Activated naive CD4-positive, alpha-beta T cell treated with anti-CD3 and anti-CD28 coated beads, Interleukin-2, amount 50 U/mL, for 24 hours (primary cell): ENCODE results near the gene CDC42BPB.
A peak's percentile ranks its signal among the peaks of the same experiment; 100 is the strongest.
"Not testable (repeated sequence)": the region's sequence is repeated elsewhere in the genome, so short reads cannot be mapped to it uniquely, and the experiment has no call there.

Experiments used
- H3K27ac Mint-ChIP-seq: one replicate; pipeline ENCODE4 v1.8.0; 2021; ENCODE audit warnings: mild to moderate bottlenecking, mixed read lengths
- H3K27me3 Mint-ChIP-seq: one replicate; pipeline ENCODE4 v1.8.0; 2021; ENCODE audit warnings: mixed read lengths
- H3K36me3 Mint-ChIP-seq: one replicate; pipeline ENCODE4 v1.8.0; 2021; ENCODE audit warnings: mixed read lengths
- H3K4me1 Mint-ChIP-seq: one replicate; pipeline ENCODE4 v1.8.0; 2021; ENCODE audit warnings: mixed read lengths
- H3K4me3 Mint-ChIP-seq: one replicate; pipeline ENCODE4 v1.8.0; 2021; ENCODE audit warnings: mild to moderate bottlenecking, mixed read lengths
- H3K9me3 Mint-ChIP-seq: one replicate; pipeline ENCODE4 v1.8.0; 2021; ENCODE audit warnings: mixed read lengths

CDC42BPB gene

DNA sequence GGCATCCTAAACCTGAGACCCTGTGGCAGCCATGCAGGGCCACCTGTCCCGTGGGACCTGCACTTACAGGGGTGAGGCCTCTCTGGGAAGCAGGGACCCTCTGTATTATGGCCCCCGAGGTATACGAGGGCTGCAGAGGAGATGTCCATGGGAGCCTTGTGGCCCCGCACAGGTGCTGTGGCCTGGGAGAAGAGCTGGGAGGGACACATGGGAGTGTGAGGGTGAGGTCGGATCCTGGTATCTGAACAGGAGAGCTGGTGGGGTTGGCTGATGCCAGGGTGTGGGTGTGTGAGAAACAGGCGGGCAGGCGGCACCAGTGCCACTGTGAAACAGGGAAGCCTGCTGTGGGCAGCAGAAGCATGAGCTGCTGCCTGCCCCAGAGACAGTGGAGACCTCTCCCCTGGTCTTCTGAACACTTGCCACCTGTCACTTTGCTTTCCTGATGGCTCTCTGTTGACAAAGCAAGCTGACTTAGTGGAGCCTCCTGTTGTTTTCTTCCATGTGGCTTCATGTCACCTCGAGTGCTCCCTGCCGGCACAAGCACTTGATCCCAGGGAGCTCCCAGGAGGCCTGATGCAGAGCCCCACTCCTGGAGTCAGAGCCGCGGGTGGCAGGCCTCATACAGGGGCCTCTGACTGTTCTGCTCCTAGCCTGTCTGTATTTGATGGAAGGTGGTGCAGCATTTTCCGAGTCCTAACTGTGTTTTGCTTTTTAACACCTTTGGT, 154.7 kb downstream of the CDC42BPB start:
- Mint-ChIP-seq H3K4me1 (peaks cover 21% of the 10 kb centered on the region), H3K27me3 (no peaks in the 10 kb centered on the region), H3K36me3 (peaks cover 18% of the 10 kb centered on the region), H3K27ac (peak overlapping the region; percentile 80), H3K9me3 (no peaks in the 10 kb centered on the region), H3K4me3 (no peak overlapping the region)

DNA sequence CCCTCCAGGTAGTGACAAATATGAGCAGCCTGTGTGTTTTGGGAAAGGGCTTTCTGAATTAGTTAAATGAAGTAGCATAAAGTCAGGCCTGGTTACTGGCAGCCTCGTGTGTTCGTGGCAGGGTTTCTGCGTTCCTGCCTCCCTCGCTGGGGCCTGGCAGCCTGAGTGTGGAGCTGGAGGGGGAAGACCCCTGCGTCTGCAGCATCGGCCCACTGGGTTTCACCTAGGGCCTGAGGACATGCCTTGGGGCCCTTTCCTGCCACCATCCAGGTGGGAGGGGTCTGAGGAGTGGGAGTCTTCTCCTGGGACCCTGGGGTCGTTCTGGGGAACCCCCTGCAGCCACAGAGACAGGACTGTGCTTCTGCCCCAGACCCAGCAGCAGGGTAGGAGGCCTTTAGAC, 155.3 kb downstream of the CDC42BPB start:
- peaks cover 19% of the 10 kb centered on the region for H3K36me3 Mint-ChIP-seq
- H3K4me1 Mint-ChIP-seq, result peaks cover 22% of the 10 kb centered on the region
- no peak overlapping the region for H3K27ac Mint-ChIP-seq
- H3K27me3 Mint-ChIP-seq, result no peaks in the 10 kb centered on the region
- H3K4me3 Mint-ChIP-seq, result no peak overlapping the region
- H3K9me3 Mint-ChIP-seq, result no peaks in the 10 kb centered on the region

DNA sequence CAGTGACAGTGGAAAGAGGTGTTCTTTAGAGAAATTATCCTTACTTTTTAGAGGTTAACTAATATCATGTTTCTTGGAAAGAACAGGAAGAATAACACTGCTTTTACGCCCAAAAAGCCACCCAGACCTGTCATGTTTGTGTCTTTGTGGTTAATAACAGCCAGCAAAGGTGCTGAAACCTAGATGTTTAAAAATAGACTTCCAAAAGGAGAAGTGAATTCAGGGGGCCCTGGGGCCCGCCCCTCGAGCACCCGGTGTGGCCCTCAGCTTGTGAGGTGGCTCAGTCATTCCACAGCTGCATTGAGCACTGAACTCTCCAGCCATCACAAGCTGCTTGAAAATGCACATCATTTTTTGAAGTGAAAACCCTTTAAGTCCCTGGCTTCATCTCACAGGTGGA, 155.7 kb downstream of the CDC42BPB start:
- Mint-ChIP-seq H3K4me1 (peaks cover 22% of the 10 kb centered on the region), H3K27me3 (no peaks in the 10 kb centered on the region), H3K9me3 (no peaks in the 10 kb centered on the region), H3K4me3 (peak overlapping the region; percentile 67), H3K27ac (peak overlapping the region; percentile 74), H3K36me3 (peaks cover 19% of the 10 kb centered on the region)

DNA sequence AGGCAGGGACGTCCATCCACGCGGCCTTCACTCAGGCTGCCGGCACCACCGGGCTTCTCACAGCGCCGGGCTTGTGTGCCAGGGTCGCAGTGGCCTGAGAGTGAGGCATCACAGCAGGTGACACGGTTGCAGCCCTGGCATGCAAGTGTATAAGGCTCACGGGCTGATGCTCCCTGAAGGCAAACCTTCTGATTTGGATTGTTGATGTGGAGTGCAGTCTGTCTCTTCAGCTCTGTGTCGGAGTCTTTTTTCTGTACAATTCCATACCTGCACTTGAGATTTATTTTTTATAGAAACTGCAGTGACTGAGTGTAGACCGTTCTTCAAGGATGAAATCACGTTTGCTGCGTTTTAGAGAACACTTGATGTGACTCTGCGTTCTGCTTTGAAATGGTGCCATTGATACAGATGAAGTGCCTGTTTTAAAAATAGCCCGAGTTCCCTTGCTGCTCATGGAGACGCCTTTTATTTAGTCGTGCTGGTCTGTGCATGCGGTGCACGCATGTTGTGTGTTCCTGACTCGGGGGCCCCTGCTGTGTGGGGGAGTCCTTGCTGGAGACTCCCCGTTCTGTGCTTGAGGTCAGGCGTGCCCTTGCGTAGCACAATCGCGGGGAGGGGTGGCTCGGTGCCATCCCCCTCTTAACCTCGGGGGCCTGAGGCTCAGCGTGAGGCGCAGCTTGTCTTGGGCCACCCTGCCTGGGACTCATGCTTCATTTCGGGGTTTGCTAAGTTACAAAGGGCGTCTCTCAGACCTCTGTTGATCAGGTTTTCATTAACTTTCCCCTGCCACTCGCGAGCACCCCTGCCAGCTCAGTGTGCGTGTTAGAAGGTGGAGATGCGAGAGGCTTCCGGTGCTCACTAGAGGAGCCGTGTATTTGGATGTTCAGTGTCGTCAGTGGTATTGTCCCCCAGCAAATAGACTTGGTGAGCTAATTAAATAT, 156.4 kb downstream of the CDC42BPB start:
- Mint-ChIP-seq H3K27ac (peak overlapping the region; percentile 74), H3K9me3 (no peaks in the 10 kb centered on the region), H3K4me1 (peaks cover 22% of the 10 kb centered on the region), H3K36me3 (peaks cover 19% of the 10 kb centered on the region), H3K4me3 (peak overlapping the region; percentile 67), H3K27me3 (no peaks in the 10 kb centered on the region)

DNA sequence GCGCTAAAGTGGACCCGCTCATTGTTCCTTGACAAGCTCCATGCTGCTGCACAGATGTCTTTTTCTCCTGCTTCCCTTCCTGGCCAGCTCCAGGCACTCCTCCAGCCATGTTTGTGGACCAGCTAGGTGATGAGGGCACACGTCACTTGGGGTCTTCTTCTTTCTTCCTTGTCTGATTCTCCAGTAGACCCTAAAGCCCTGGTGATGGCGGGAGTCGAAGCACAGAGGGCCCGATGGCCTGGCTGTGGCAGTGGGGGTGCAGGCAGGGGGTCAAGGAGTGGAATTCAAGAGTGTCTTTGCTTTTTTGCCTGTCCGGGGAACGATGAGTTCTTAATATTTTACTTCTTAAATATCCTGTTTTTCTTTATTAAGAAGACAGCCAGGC, 157.8 kb downstream of the CDC42BPB start:
- Mint-ChIP-seq H3K4me1 (peaks cover 22% of the 10 kb centered on the region), H3K36me3 (peaks cover 14% of the 10 kb centered on the region), H3K27ac (no peak overlapping the region), H3K27me3 (no peaks in the 10 kb centered on the region), H3K9me3 (no peaks in the 10 kb centered on the region), H3K4me3 (no peak overlapping the region)

DNA sequence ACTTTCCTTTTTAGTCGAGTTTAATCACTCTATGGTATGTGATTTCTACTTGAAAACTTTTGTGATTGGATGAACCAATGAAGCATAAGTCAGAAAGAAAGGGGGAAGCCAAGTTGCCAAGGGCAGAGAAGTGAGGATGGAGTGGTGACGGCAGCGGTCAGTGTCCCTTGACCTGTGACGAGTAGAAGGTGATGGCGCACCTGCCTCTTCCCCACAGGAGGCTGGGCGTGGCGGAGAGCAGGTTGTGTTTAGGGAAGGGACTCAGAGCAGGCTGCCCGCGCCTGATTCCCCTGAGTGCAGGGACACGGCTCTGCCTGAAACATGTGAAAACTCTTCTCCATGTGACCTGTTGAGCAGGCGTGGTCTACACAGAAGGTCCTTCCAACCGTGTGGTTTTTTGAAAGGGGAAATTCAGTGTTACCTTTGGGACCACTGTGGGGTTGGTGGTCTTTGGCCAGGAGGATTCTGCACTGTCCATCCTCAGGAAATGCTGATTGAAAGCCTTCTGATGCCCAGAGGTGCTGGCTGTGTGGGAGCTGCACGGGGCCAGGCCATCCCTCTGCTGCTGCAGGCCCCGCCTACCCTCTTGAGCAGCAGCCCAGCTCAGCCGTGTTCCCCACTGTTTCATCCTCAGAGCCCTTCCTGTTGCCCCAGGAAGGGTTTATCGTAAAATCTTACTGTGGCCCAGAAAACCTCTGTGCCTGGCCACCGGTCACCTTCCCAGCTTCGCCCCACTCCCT, 158.4 kb downstream of the CDC42BPB start:
- Mint-ChIP-seq H3K27ac (peak overlapping the region; percentile 52), H3K36me3 (peaks cover 14% of the 10 kb centered on the region), H3K4me1 (peaks cover 22% of the 10 kb centered on the region), H3K4me3 (no peak overlapping the region), H3K9me3 (no peaks in the 10 kb centered on the region), H3K27me3 (no peaks in the 10 kb centered on the region)

DNA sequence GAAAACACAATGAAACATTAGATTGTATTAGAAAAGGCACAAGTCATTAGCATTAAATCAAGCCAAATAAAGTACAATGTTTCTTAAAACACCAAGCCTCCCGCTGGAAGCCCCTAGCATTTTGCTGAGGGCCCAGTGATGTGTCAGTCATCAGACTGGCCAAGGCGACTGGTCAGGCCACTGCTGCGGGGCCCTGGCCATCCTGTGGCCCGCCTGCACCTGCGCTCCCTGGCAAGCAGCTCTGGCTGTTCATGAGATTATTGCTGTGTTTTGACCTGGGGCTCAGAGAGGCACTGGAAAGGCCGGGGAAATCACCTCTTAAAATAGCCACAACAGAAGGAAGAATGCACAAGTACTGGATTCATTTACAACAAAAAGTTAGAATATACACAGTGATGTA, 159.1 kb downstream of the CDC42BPB start:
- Mint-ChIP-seq H3K4me3 (no peak overlapping the region), H3K9me3 (no peaks in the 10 kb centered on the region), H3K27me3 (no peaks in the 10 kb centered on the region)

DNA sequence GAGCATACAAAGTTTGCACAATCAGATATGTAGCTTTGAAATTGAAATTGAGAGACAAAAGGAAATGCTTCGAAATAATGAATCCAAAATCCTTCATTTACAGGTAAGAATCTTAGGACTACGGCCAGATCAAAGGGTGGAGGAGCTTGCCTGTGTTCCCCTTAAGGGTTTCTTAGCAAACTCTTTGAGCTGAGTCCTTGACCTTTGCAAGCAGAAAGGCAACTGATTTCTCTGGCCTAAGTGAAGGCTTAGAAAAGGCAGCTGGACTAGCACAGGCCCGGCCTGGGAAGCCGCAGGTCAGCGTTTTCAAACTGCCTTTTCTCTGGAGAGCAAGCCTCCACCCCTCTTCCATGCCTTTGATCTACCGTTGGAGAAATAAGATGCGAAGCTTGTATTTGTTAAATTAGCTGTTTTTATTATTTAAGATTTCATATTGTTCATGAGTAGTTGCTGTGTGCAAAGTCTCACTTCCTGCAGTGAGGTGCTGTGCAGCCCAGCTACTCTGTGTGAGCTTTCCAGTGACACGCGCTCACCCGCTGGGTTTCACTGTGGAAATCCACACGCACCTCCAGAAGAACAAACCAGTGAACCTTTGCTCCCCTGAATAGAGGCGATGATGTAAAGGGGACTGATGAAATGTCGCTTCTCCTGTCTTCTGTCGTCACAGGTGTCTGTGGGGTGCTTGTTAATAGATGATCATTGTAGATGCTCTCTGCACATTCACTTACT, 159.9 kb downstream of the CDC42BPB start:
- H3K27ac Mint-ChIP-seq, result no peak overlapping the region
- peaks cover 15% of the 10 kb centered on the region for H3K36me3 Mint-ChIP-seq
- no peaks in the 10 kb centered on the region for H3K9me3 Mint-ChIP-seq
- H3K27me3 Mint-ChIP-seq, result no peaks in the 10 kb centered on the region
- no peak overlapping the region for H3K4me3 Mint-ChIP-seq
- H3K4me1 Mint-ChIP-seq, result peaks cover 22% of the 10 kb centered on the region

More for the DNA sequence above, 159.1 kb downstream of the CDC42BPB start:
- H3K27ac Mint-ChIP-seq, result no peak overlapping the region
- H3K4me1 Mint-ChIP-seq, result peaks cover 22% of the 10 kb centered on the region
- peaks cover 14% of the 10 kb centered on the region for H3K36me3 Mint-ChIP-seq

DNA sequence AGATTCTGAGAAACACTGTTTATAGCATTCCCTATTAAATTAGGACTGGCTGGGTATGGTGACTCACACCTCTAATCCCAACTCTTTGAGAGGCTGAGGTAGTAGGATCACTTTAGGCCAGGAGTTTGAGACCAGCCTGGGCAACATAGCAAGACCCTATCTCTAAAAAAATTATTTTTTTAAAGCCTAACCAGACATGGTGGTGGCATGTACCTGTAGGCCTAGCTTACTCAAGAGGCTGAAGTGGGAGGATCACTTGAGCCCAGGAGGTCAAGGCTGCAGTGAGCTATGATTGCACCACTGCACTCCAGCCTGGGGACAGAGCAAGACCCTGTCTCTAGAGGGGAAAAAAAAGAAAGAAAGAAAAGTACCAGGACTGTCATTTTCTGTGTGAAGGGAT, 160.6 kb downstream of the CDC42BPB start:
- not testable (repeated sequence) for H3K4me3 Mint-ChIP-seq, H3K27me3 Mint-ChIP-seq, H3K27ac Mint-ChIP-seq, H3K9me3 Mint-ChIP-seq
- H3K36me3 Mint-ChIP-seq, result peaks cover 15% of the 10 kb centered on the region
- H3K4me1 Mint-ChIP-seq, result peaks cover 22% of the 10 kb centered on the region

DNA sequence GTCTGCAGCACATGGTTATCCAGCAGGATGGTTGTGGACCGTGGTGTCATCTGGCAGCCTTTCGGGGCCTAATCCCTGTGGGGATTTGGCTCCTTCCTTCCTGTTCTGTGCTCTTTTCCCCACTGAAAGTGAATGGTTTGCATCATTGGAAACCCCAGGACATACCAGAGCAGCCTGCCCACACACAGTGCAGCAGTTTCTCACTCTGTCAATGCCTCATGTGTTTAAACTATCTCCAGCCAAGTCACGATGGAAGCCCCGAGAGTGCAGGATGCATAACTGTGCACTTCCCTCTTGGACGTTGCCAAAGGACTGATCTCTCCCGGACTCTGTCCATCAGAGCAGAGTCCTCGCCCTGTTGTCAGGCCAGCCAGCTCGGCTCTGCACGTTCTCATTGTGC, 163.9 kb downstream of the CDC42BPB start:
- peak overlapping the region; percentile 41 for H3K27ac Mint-ChIP-seq
- H3K27me3 Mint-ChIP-seq, result no peaks in the 10 kb centered on the region
- H3K4me1 Mint-ChIP-seq, result peaks cover 4% of the 10 kb centered on the region
- H3K9me3 Mint-ChIP-seq, result no peaks in the 10 kb centered on the region
- H3K4me3 Mint-ChIP-seq, result no peak overlapping the region
- H3K36me3 Mint-ChIP-seq, result peaks cover 11% of the 10 kb centered on the region

DNA sequence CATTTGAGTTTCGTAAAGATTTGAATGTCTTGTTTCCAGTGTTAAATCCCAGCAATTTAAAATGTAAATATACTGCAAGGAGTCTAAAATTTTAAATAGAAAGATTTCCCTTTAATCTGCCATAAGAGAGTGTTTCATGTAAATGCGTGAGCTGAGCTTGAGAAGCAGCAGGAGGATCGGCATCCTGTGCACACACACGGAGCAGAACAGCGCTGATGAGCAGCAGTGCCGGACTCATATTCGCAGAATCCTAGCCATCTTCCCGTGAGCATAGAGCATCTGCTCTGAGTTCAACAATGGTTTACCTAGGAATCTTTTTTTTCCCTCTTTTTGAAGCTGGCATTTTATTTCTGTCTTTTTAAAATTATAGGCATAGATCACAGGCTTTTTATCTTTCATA, 164.7 kb downstream of the CDC42BPB start:
- no peak overlapping the region for H3K4me3 Mint-ChIP-seq
- H3K27ac Mint-ChIP-seq, result peak overlapping the region; percentile 18
- H3K27me3 Mint-ChIP-seq, result no peaks in the 10 kb centered on the region
- H3K36me3 Mint-ChIP-seq, result peaks cover 8% of the 10 kb centered on the region
- no peaks in the 10 kb centered on the region for H3K9me3 Mint-ChIP-seq
- H3K4me1 Mint-ChIP-seq, result peaks cover under 1% of the 10 kb centered on the region

DNA sequence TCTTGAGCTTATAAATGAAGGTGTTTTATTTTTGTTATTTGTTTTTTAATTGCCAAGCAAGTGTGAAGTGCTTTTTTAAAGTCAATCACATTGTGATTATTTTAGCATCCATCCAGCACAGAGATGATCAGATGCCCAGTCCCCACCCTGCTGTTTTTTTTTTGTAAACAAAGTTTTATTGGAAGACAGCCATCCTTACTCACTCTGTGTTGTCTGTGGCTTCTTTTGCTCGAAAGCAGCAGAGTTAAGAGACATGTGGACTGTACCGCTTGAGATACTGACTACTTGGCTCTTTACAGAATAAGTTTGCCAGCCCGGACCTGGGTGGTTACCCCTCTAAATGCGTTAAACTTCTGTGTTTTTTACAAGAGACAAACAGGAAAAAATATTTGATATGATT, 165.8 kb downstream of the CDC42BPB start:
- H3K9me3 Mint-ChIP-seq, result no peaks in the 10 kb centered on the region
- no peaks in the 10 kb centered on the region for H3K27me3 Mint-ChIP-seq
- no peak overlapping the region for H3K27ac Mint-ChIP-seq
- H3K4me1 Mint-ChIP-seq, result no peaks in the 10 kb centered on the region
- H3K36me3 Mint-ChIP-seq, result peaks cover 7% of the 10 kb centered on the region
- no peak overlapping the region for H3K4me3 Mint-ChIP-seq

DNA sequence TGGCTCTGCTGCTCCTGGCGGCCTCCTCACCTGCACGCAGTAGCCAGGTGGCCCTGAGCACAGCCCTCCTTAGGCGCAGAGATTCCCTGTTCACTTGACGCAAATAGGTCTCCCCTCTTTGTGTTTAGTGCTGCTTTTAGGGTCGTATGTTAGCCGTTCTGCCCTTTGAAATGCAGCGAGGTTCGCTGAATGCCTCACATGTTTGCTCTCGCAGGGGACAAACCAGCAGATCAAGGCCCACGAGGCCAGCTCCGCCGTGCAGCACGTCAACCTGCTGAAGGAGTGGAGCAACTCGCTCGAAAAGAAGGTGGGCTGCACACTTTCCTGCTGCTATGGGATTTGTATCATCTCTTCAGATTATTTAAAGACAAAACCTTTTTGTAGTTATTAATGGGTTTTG, 166.2 kb downstream of the CDC42BPB start:
- Mint-ChIP-seq H3K27ac (no peak overlapping the region), H3K9me3 (no peaks in the 10 kb centered on the region), H3K27me3 (no peaks in the 10 kb centered on the region), H3K36me3 (peaks cover 7% of the 10 kb centered on the region), H3K4me1 (no peaks in the 10 kb centered on the region), H3K4me3 (no peak overlapping the region)

DNA sequence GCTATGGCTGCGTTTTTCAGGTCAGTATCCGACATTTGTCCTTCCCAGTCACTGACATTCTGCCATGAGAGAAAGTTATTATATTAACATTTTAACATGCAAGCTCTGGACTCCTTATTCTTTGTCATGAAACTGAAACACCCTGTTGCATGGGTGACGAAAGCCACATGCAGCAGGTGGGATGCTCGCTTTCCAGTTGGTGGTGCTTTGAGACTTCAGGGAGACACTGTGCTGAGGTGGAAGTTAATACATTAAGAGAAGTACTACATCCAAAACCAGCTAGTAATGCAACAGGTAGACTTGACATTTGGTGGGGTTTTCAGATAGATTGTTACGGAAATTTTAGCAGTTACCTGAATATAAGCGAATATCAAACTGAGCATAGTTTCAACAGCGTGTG, 167.7 kb downstream of the CDC42BPB start:
- Mint-ChIP-seq H3K27me3 (no peaks in the 10 kb centered on the region), H3K4me3 (no peak overlapping the region), H3K27ac (no peak overlapping the region), H3K9me3 (no peaks in the 10 kb centered on the region), H3K36me3 (peaks cover 10% of the 10 kb centered on the region), H3K4me1 (no peaks in the 10 kb centered on the region)

DNA sequence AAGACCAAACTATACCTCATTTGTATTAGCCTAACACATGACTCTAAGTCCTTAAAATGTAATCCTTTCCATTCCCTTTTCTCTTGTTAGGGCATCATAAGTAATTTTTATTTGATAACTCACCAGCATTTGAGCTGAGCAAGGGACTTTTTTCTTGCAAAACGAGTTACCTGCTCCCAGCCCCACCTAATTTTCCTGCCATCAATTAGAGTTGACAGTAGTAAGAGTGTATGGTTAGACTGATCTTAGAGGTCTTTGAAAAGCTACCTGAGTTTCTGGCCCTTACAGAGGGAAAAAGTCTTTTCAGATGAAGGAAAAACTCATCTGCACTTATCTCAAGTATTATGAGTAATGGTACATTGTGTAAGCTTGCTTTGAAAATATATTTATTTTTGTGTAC, 168.6 kb downstream of the CDC42BPB start:
- Mint-ChIP-seq H3K27ac (no peak overlapping the region), H3K36me3 (peaks cover 13% of the 10 kb centered on the region), H3K27me3 (no peaks in the 10 kb centered on the region), H3K4me1 (no peaks in the 10 kb centered on the region), H3K4me3 (no peak overlapping the region), H3K9me3 (no peaks in the 10 kb centered on the region)
